PFSK-1 (cell line): ENCODE data around the gene AHCYL1.

ENCODE experiments used
- POLR2AphosphoS5 ChIP-seq: IDR thresholded peaks from 2 replicates; pipeline ENCODE4 v1.6.1; 2012; ENCODE audit warnings: low read depth, mild to moderate bottlenecking, control low read depth, low read length, moderate library complexity
- SIN3A ChIP-seq: IDR thresholded peaks from 2 replicates; pipeline ENCODE4 v1.6.1; 2012; ENCODE audit warnings: mild to moderate bottlenecking, low read length, moderate library complexity, borderline replicate concordance; ENCODE audit not compliant: insufficient read depth

GRCh38 chr1:109948285-109948630 is 36.3 kb upstream of the AHCYL1 start:
- TF ChIP-seq POLR2AphosphoS5 = no peak
- no peak for TF ChIP-seq SIN3A
